ENCODE data around the gene RECQL5.

DNA sequence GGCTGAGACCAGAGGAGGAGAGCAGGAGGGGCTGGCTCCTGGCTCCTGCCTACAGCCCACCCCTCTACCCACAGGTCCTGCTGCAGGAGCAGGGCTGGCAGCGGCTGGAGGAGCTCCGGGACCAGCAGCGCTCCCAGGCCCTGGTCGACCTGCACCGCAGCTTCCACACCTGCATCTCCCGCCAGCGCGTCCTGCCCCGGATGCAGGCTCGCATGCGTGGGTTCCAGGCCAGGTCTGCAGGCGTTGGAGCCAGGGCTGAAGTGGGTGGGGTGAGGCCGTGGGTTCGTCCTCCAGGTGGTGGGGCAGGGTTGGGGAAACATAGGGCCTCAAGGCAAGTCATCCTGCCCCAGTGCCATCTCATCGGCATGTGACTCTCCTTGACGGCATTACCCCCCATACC lies 61.2 kb downstream of the RECQL5 start:
- TF ChIP-seq, protein P1, sequence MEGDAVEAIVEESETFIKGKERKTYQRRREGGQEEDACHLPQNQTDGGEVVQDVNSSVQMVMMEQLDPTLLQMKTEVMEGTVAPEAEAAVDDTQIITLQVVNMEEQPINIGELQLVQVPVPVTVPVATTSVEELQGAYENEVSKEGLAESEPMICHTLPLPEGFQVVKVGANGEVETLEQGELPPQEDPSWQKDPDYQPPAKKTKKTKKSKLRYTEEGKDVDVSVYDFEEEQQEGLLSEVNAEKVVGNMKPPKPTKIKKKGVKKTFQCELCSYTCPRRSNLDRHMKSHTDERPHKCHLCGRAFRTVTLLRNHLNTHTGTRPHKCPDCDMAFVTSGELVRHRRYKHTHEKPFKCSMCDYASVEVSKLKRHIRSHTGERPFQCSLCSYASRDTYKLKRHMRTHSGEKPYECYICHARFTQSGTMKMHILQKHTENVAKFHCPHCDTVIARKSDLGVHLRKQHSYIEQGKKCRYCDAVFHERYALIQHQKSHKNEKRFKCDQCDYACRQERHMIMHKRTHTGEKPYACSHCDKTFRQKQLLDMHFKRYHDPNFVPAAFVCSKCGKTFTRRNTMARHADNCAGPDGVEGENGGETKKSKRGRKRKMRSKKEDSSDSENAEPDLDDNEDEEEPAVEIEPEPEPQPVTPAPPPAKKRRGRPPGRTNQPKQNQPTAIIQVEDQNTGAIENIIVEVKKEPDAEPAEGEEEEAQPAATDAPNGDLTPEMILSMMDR (IDR thresholded peaks at IDR 0.05; ENCODE audit: low read depth, low read length) = no peak
- TF ChIP-seq EZH2phosphoT487 (IDR thresholded peaks at IDR 0.05; ENCODE audit: low read depth) = no peak
